GF-D8 (cell line): ENCODE results near the gene AFF3.
"Not testable (repeated sequence)": the region's sequence is repeated elsewhere in the genome, so short reads cannot be mapped to it uniquely, and the experiment has no call there.

Experiments used
- DNase-seq: peaks from one replicate; lab custom pipeline; 2025; lab: John Stamatoyannopoulos, UW

Gene AFF3

GRCh38 chr2:99666256-99666655 lies 476.1 kb downstream of the AFF3 start:
- DNase-seq: no peak

GRCh38 chr2:99663641-99664040 lies 478.7 kb downstream of the AFF3 start:
- DNase-seq: no peak

- DNase-seq: no peak
Observed at GRCh38 chr2:99662761-99663341, 479.5 kb downstream of the AFF3 start.

GRCh38 chr2:99661761-99662160 lies 480.6 kb downstream of the AFF3 start:
- not testable (repeated sequence) for DNase-seq

GRCh38 chr2:99660616-99661406 lies 481.6 kb downstream of the AFF3 start:
- DNase-seq: no peak

- no peak for DNase-seq
Observed at GRCh38 chr2:99659874-99660273, 482.5 kb downstream of the AFF3 start.

- DNase-seq: no peak
Observed at GRCh38 chr2:99657691-99658258, 484.6 kb downstream of the AFF3 start.

- no peak for DNase-seq
Observed at GRCh38 chr2:99656994-99657393, 485.4 kb downstream of the AFF3 start.

GRCh38 chr2:99653433-99653832 lies 489.0 kb downstream of the AFF3 start:
- no peak for DNase-seq

- no peak for DNase-seq
Observed at GRCh38 chr2:99652862-99653261, 489.5 kb downstream of the AFF3 start.

- DNase-seq: no peak
Observed at GRCh38 chr2:99651930-99652670, 490.3 kb downstream of the AFF3 start.

GRCh38 chr2:99648906-99649789 lies 493.2 kb downstream of the AFF3 start:
- no peak for DNase-seq

- DNase-seq: no peak
Observed at GRCh38 chr2:99648178-99648844, 494.1 kb downstream of the AFF3 start.

GRCh38 chr2:99645960-99646359 lies 496.4 kb downstream of the AFF3 start:
- no peak for DNase-seq

- DNase-seq: no peak
Observed at GRCh38 chr2:99644419-99644787, 498.0 kb downstream of the AFF3 start.

GRCh38 chr2:99643787-99644418 lies 498.5 kb downstream of the AFF3 start:
- no peak for DNase-seq

- no peak for DNase-seq
Observed at GRCh38 chr2:99641999-99642398, 500.4 kb downstream of the AFF3 start.

GRCh38 chr2:99640635-99641151 lies 501.7 kb downstream of the AFF3 start:
- no peak for DNase-seq

- DNase-seq: no peak
Observed at GRCh38 chr2:99638791-99639190, 503.6 kb downstream of the AFF3 start.

- DNase-seq: no peak
Observed at GRCh38 chr2:99637159-99637697, 505.2 kb downstream of the AFF3 start.
